NCI-H2227 (cell line): ENCODE results near the gene PPM1E.
A peak's percentile ranks its signal among the peaks of the same experiment; 100 is the strongest.
"Not testable (repeated sequence)": the region's sequence is repeated elsewhere in the genome, so short reads cannot be mapped to it uniquely, and the experiment has no call there.

Experiments used
- DNase-seq: peaks from one replicate; lab custom pipeline; 2025; ENCODE audit not compliant: unreplicated experiment; lab: John Stamatoyannopoulos, UW

The PPM1E gene

DNA sequence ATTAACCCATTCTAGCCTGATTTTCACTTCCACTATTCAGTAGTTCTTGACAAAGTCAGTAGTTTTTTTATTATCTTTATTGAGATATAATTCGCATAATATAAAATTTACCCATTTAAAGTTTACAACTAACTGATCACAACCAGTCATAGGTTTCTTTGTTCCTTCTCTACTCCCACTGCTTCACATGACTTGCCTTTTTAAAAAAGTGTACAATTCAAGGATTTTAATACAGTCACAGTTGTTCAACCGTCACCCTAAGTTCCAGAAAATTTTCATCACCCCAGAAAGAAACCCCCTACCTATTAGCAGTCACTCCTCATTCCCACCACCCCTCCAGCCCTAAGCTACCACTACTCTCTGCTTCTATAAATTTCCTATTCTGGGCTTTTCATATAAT lies 188.5 kb downstream of the PPM1E start:
- DNase-seq, result no peak

GRCh38 chr17:58947411-58947810 lies 191.8 kb downstream of the PPM1E start:
- DNase-seq, result no peak

GRCh38 chr17:58947824-58948223 lies 192.2 kb downstream of the PPM1E start:
- no peak for DNase-seq

- DNase-seq, result not testable (repeated sequence)
Observed at GRCh38 chr17:58954358-58954757, 198.7 kb downstream of the PPM1E start.

DNA sequence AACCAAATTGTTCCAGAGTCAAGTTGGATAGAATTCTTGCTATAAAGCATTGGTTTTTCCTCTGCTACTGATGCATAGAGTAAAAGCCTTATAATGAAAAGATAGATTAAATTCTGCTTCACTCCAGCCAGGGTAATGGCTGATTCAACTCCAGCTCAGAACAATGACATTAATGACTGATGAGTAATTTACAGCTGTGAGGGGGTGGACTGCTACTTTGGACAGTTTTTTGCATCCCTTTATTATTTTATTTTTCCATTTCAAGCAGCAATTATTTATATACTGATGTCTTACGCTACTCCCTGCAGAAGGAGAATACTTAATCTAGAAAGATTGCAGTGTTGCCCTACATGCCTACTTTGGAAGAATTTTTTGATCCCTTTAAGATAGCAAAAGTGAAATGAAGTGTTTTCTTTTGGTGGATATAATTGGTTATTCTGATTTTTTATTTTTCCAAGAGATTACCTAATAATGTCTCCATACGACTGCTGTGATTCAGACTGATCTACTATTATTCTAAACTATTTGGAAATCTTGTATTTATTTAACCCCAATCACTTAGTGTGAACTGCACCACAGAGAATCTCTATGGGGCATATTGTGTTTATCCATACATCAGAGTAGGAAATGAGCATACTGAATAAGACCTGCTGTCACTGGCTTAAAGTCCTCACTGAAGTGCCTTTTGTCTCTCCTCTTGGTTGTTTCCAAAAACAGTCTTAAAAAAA lies 201.5 kb downstream of the PPM1E start:
- DNase-seq, result no peak

DNA sequence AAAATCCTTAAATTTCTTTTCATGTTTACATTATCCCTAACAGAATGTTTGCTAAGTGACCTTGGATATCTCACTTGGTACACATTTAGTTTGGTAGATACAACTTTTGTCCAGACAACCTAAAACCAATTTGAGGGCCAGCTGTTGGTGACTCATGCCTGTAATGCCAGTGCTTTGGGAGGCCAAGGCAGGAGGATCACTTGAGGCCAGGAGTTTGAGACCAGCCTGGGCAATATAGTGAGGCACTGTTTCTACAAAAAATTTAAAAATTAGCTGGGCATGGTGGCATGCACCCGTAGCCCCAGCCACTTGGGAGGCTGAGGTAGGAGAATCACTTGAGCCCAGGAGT lies 202.0 kb downstream of the PPM1E start:
- DNase-seq, result not testable (repeated sequence)

- no peak for DNase-seq
Observed at GRCh38 chr17:58960068-58960467, 204.4 kb downstream of the PPM1E start.

DNA sequence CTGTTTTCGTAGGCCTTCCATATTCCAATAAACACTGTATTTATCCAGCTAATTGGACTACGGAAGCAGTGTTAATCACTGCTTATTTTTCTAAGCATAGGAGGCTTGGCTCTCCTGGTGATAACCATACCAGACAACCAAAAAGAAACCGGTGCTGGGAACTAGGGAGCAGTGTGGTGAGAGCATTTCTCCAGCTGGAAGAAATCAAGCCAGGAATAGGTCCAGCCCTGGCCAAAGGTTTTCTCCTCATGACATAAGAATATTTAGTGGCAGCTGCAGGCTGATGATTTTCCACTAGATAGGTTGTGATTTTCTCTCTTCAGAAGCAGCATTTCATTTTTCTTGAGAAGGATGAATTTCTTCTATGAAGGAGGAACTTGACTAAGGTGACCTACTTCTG lies 209.6 kb downstream of the PPM1E start:
- peak; percentile 39 for DNase-seq

DNA sequence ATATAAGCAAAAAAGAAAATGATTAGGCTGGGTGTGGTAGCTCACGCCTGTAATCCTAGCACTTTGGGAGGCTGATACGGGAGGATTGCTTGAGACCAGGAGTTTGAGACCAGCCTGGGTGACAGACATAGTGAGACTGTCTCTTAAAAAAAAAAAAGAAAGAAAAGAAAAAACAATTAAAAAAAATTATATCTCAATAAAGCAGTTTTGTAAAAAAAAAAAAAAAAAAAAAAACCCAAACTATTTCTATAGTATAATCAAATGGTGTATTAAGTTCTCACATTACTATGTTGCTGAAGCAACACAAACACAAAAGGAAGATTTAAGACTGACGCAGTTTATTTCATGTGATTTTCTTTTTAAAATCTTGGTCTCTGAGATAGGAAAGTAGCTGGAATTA lies 210.6 kb downstream of the PPM1E start:
- DNase-seq, result no peak

DNA sequence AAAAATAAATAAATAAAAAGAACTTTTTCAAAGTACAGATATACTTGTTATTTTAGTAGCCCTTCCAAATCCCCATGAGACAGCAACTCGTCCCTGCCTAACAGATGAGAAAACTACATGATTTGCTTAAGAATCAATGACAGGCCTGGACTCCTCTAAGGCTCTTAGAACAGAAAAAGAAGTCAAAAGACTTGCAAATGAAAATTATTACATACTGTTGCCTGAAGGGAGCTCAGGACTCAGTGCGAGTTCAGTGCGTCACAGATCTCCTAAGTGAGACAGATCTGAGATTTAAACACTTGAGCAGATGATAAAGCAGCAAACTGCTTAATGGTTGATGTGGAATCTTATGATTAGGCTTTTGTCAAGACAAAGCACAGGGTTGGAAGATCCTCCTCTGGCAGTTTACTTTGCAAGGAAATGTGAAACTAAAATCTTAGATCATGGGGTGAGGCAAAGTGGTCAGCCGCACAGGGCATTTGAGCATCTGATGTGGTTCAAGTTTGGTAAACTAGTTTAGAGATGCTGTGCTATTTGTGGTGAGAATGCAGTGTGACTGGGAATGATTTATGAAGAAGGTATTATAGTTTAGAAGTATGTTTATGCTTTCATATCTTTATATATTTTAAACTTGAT lies 212.9 kb downstream of the PPM1E start:
- DNase-seq, result peak; percentile 74

DNA sequence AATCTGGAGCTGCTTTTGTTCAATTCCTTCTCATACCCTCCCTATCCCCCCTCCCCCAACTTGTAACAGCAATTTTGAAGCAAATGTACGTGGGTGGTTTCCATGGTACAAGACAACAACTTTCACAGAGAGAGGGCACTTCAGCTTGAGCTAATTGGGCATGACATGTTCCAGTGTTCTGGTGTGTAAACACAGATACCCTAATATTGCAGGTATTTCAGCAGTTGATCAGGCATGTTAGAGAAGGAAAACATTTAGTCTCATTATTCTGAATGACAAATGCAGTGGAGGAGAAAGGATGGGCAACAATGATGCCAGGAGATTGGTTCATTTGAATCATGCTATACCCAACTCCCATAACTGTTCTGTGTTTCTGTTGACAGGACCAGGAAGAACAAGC lies 213.5 kb downstream of the PPM1E start:
- DNase-seq, result peak; percentile 88

- peak; percentile 71 for DNase-seq
Observed at GRCh38 chr17:58969612-58970011, 214.0 kb downstream of the PPM1E start.

DNA sequence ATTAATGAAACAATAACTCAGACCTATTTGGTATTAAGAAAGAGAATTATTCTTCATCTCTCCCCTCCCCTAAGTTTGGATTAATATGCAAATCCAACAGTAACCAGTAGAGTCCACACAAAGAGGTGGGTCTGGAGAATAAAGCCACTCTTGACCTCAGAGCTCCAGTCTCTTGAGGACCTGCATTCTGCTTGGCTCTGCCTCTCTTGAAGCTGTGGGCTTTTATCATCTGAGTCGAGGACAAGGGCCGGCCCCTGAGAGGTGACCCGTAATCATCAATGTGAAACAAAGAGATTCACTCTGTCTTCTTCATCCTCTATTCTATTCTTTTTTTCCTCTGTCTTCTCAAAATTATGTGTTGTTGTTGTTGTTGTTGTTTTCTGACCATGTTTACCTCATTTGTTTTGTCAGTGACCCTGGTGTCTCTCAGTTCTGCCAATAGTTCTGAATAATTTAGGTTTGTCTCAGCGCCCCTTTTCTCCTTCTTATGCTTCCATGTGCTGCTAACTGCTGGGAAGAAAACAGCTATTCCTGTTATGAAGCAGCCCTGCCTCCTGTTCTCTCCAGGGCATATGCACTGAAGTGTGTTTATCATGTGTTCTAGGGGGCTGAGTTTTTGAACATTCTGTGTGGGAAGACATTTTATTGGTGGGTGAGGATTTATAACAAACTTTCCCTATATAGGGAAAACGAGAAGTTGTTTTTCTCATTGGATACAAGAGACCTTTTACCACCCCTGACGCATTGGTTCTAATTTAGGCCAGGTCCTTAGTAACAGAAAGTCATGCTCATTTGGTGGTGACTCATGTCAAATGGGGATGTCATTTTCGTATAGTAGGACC lies 215.2 kb downstream of the PPM1E start:
- peak; percentile 47 for DNase-seq

GRCh38 chr17:58974354-58974753 lies 218.7 kb downstream of the PPM1E start:
- DNase-seq, result no peak

DNA sequence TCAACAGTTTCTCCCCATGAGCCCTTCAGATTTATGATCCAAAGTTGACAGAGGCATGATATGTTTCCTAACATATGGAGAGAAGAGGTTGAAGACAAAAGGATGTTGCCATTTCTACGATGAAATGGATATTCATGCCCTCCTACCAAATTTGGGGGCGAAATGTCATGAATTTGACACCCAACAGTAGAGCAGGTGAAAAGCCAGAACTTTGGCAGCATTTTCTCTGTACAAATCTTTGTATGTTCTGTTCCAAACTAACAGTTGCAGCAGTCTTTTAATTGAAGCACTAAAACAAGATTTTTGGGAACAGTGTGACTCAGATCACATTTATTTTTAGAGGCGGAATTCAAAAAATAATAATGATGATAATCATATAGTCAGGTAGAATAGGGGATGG lies 220.9 kb downstream of the PPM1E start:
- no peak for DNase-seq

DNA sequence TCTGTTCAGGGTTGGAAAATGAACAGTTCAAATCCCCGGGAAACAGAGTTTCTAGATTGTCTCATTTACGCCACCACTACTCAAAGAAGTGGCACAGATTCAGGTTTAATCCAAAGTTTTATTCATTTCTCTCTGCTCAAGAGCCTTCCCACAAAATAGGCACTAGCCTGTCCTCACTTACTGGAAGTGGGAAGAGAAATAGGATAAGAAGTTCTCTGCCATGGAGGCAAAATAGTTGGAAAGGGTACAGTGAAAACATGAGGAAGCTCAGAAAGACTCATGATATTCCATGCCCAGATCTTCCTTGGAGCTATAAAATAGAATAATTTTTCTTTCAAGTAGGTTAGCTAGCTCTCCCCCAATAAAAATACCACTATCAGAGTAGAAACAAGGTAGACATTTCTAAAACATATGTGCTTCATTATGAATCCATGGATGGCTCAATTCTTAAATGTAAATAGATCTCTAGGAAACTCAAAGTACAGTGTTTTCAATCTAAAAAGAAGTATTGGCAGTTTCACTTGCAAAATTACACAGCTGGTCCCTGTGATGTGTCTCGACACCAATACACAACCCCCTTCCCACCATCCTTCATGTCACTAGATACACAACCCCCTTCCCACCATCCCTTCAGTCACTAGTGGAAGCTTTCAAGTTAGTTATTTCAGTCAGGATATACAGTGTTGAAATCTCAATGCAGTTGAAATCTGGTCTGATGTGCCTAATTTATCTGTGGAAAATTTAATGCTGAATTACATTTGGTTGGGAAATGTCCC lies 225.2 kb downstream of the PPM1E start:
- DNase-seq, result no peak

GRCh38 chr17:58982626-58983025 lies 227.0 kb downstream of the PPM1E start:
- DNase-seq, result no peak

- no peak for DNase-seq
Observed at GRCh38 chr17:58985367-58985766, 229.7 kb downstream of the PPM1E start.

- no peak for DNase-seq
Observed at GRCh38 chr17:58985971-58986370, 230.3 kb downstream of the PPM1E start.

DNA sequence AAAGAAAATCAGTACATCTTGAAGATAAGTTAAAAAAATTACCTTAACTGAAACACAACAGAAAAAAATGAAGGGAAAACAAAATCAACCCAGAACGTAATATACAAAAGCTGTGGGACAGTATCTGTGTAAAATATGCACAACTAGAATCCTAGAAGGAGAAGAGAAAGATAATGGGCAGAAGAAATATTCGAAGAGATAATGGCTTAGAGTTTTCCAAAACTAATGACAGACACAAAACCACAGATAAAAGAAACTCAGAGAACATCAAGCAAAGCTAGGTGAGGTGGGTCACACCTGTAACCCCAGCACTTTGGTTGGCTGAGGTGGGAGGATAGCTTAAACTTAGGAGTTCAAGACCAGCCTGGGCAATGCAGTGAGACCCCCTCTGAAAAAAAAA lies 234.0 kb downstream of the PPM1E start:
- no peak for DNase-seq

DNA sequence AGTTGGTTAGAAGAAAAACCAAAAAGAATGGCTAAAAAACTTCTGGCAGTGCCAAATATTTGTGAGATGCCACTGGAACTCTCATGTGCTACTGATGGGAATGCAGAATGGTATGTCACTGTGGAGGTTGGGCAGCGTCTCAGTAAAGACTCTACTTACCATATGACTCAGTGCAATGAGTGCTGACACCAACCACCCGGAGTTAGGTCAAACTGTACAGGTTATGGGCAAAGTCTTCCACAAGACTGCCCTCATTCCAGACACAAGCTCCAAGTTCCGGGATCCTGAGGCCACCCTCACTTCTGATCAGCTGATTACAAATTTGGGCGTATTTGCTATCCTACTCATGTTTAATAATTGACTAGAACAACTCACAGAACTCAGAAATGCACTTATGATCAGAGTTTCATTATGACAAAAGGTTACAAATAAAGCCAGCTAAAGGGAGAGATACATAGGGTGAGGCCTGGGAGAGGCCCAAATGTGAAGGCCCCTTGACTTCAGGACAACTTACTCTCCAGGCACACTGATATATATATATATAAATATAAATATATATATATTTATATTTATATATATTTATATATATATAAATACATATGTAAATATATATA lies 236.2 kb downstream of the PPM1E start:
- no peak for DNase-seq
